ENCODE data around the gene LRCH1. TPM values are rescaled to one million over a fixed set of nuclear protein-coding genes. Genes with fewer than 3 reads are reported as not detected.

The LRCH1 gene
- total RNA-seq, 4 donors from 2014 or later = 29.1 to 55.6 (median 36.2) TPM

GRCh38 chr13:46648166-46648607 lies 95.2 kb downstream of the LRCH1 start:
- no peak overlapping the region for H3K4me3 ChIP-seq
- H3K27ac ChIP-seq = no peak overlapping the region
- no peak for DNase-seq
- TF ChIP-seq POLR2A (IDR thresholded peaks at IDR 0.05) (no peak), CTCF (IDR thresholded peaks at IDR 0.05) (no peak)
- H3K27me3 ChIP-seq = no peaks in the 10 kb centered on the region
- H3K36me3 ChIP-seq = no peaks in the 10 kb centered on the region
- H3K4me1 ChIP-seq = peaks cover 0 to 7% of the 10 kb centered on the region in 2 donors
- intact Hi-C loops (cut with DNase I; ENCODE audit: low total_unique reads) = no loop called here
- H3K9me3 ChIP-seq = no peaks in the 10 kb centered on the region

GRCh38 chr13:46649816-46650215 lies 96.8 kb downstream of the LRCH1 start:
- no peak for TF ChIP-seq CTCF (IDR thresholded peaks at IDR 0.05)
- no peak for TF ChIP-seq POLR2A (IDR thresholded peaks at IDR 0.05)
- Histone ChIP-seq H3K4me3 (no peak overlapping the region), H3K36me3 (no peaks in the 10 kb centered on the region), H3K9me3 (no peaks in the 10 kb centered on the region), H3K27me3 (no peaks in the 10 kb centered on the region), H3K27ac (no peak overlapping the region), H3K4me1 (no peaks in the 10 kb centered on the region)
- DNase-seq = no peak
- intact Hi-C loops (cut with DNase I; ENCODE audit: low total_unique reads) = no loop called here

- Histone ChIP-seq H3K27ac (peak overlapping the region; percentile 70 to 89), H3K36me3 (no peaks in the 10 kb centered on the region), H3K27me3 (no peaks in the 10 kb centered on the region), H3K4me1 (no peaks in the 10 kb centered on the region), H3K4me3 (no peak overlapping the region), H3K9me3 (no peaks in the 10 kb centered on the region)
- DNase-seq = no peak
- intact Hi-C loops (cut with DNase I; ENCODE audit: low total_unique reads) = no loop called here
- TF ChIP-seq CTCF (IDR thresholded peaks at IDR 0.05) (no peak), POLR2A (IDR thresholded peaks at IDR 0.05) (no peak)
Observed at GRCh38 chr13:46654951-46655350, 102.0 kb downstream of the LRCH1 start.

GRCh38 chr13:46655377-46656180 lies 102.6 kb downstream of the LRCH1 start:
- H3K4me1 ChIP-seq = no peaks in the 10 kb centered on the region
- intact Hi-C loops (cut with DNase I; ENCODE audit: low total_unique reads) = no loop called here

More at GRCh38 chr13:46655377-46656180, 102.6 kb downstream of the LRCH1 start:
- TF ChIP-seq POLR2A (IDR thresholded peaks at IDR 0.05) = no peak
- TF ChIP-seq CTCF (IDR thresholded peaks at IDR 0.05) = no peak
- Histone ChIP-seq H3K36me3 (no peaks in the 10 kb centered on the region), H3K27me3 (no peaks in the 10 kb centered on the region), H3K4me3 (no peak overlapping the region), H3K9me3 (no peaks in the 10 kb centered on the region), H3K27ac (peak overlapping the region; percentile 70 to 89)
- no peak for DNase-seq
